ENCODE results near the gene VPS37D. TPM values are rescaled to one million over a fixed set of nuclear protein-coding genes. Genes with fewer than 3 reads are reported as not detected.

The VPS37D gene
- total RNA-seq, 1 donor = 5.8 TPM

DNA sequence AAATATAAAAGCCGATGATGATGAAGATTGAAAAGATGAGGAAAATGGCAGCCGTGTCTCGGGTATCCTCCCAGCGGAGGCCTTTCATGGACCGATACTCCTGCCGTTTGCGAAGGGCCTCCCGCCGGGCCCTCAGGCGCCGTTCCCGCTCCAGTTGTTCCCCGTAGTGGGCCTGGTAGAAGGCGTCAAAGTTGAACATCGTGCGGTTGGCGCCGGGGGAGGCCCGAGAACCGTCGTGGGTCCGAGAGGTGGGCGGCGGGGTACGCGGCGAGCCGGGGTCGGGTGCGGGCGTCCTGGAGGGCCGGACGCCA lies 15.1 kb downstream of the VPS37D start:
- no peaks in the 10 kb centered on the region for H3K27me3 ChIP-seq (ENCODE audit: insufficient read depth, low read length)
- peak overlapping the region; percentile 81 for H3K4me2 ChIP-seq (ENCODE audit: insufficient read depth, low read length)
- peaks cover 80% of the 10 kb centered on the region for H3K79me2 ChIP-seq (ENCODE audit: insufficient read depth, low read length)
- H2AFZ ChIP-seq (ENCODE audit: low read length) = peak overlapping the region; percentile 95
- peak overlapping the region; percentile 96 for H3K4me3 ChIP-seq (ENCODE audit: insufficient read depth, low read length)
- DNase-seq (ENCODE audit: insufficient read length, low spot score, missing footprints) = no peak
- TF ChIP-seq CTCF (IDR thresholded peaks at IDR 0.05; ENCODE audit: extremely low read depth, low read depth, low read length) = no peak
- no peaks in the 10 kb centered on the region for H3K9me3 ChIP-seq (ENCODE audit: low read depth, low read length)
- peaks cover 23% of the 10 kb centered on the region for H3K36me3 ChIP-seq (ENCODE audit: insufficient read depth, low read length)
- peaks cover 25% of the 10 kb centered on the region for H4K20me1 ChIP-seq (ENCODE audit: insufficient read depth, low read length)
- H3K4me1 ChIP-seq (ENCODE audit: insufficient read depth, low read length) = peaks cover 26% of the 10 kb centered on the region
- H3K27ac ChIP-seq (ENCODE audit: low read depth, low read length) = peak overlapping the region; percentile 93

GRCh38 chr7:73683056-73683787 lies 15.6 kb downstream of the VPS37D start, which contains the start of the genes BUD23 and DNAJC30:
TSS of gene BUD23 (plus strand) at chr7:73683597. CDS start at chr7:73683626, 29 bp downstream.
TSS of gene DNAJC30 (minus strand) at chr7:73683453. CDS start at chr7:73683423, 30 bp downstream.
- H3K27ac ChIP-seq (ENCODE audit: low read depth, low read length) = peak within 1 kb of the TSS; percentile 93
- peaks cover 26% of the 10 kb centered on the region for H3K4me1 ChIP-seq (ENCODE audit: insufficient read depth, low read length)
- peaks cover 81% of the 10 kb centered on the region for H3K79me2 ChIP-seq (ENCODE audit: insufficient read depth, low read length)
- H3K4me2 ChIP-seq (ENCODE audit: insufficient read depth, low read length) = peak within 1 kb of the TSS; percentile 89
- peaks cover 25% of the 10 kb centered on the region for H4K20me1 ChIP-seq (ENCODE audit: insufficient read depth, low read length)
- H3K4me3 ChIP-seq (ENCODE audit: insufficient read depth, low read length) = peak within 1 kb of the TSS; percentile 96
- DNase-seq (ENCODE audit: insufficient read length, low spot score, missing footprints) = peak; percentile 99
- H3K36me3 ChIP-seq (ENCODE audit: insufficient read depth, low read length) = peaks cover 24% of the 10 kb centered on the region
- H2AFZ ChIP-seq (ENCODE audit: low read length) = peak within 1 kb of the TSS; percentile 95
- H3K9me3 ChIP-seq (ENCODE audit: low read depth, low read length) = no peaks in the 10 kb centered on the region
- no peaks in the 10 kb centered on the region for H3K27me3 ChIP-seq (ENCODE audit: insufficient read depth, low read length)
- TF ChIP-seq CTCF (IDR thresholded peaks at IDR 0.05; ENCODE audit: extremely low read depth, low read depth, low read length) = no peak

GRCh38 chr7:73683788-73684693 lies 16.4 kb downstream of the VPS37D start:
- Histone ChIP-seq H4K20me1 (ENCODE audit: insufficient read depth, low read length) (peaks cover 21% of the 10 kb centered on the region), H3K4me2 (ENCODE audit: insufficient read depth, low read length) (peak overlapping the region; percentile 89), H3K27me3 (ENCODE audit: insufficient read depth, low read length) (no peaks in the 10 kb centered on the region), H3K36me3 (ENCODE audit: insufficient read depth, low read length) (peaks cover 27% of the 10 kb centered on the region), H2AFZ (ENCODE audit: low read length) (peak overlapping the region; percentile 93), H3K27ac (ENCODE audit: low read depth, low read length) (peak overlapping the region; percentile 83), H3K9me3 (ENCODE audit: low read depth, low read length) (no peaks in the 10 kb centered on the region), H3K4me3 (ENCODE audit: insufficient read depth, low read length) (peak overlapping the region; percentile 96), H3K4me1 (ENCODE audit: insufficient read depth, low read length) (peaks cover 26% of the 10 kb centered on the region), H3K79me2 (ENCODE audit: insufficient read depth, low read length) (peaks cover 84% of the 10 kb centered on the region)
- DNase-seq (ENCODE audit: insufficient read length, low spot score, missing footprints) = peak; percentile 79
- no peak for TF ChIP-seq CTCF (IDR thresholded peaks at IDR 0.05; ENCODE audit: extremely low read depth, low read depth, low read length)

GRCh38 chr7:73685311-73685710 lies 17.7 kb downstream of the VPS37D start:
- peaks cover 77% of the 10 kb centered on the region for H3K79me2 ChIP-seq (ENCODE audit: insufficient read depth, low read length)
- H4K20me1 ChIP-seq (ENCODE audit: insufficient read depth, low read length) = peaks cover 17% of the 10 kb centered on the region
- H3K4me2 ChIP-seq (ENCODE audit: insufficient read depth, low read length) = no peak overlapping the region
- H3K4me1 ChIP-seq (ENCODE audit: insufficient read depth, low read length) = peaks cover 26% of the 10 kb centered on the region
- no peak overlapping the region for H3K27ac ChIP-seq (ENCODE audit: low read depth, low read length)
- TF ChIP-seq CTCF (IDR thresholded peaks at IDR 0.05; ENCODE audit: extremely low read depth, low read depth, low read length) = no peak
- no peaks in the 10 kb centered on the region for H3K9me3 ChIP-seq (ENCODE audit: low read depth, low read length)
- DNase-seq (ENCODE audit: insufficient read length, low spot score, missing footprints) = no peak
- peaks cover 22% of the 10 kb centered on the region for H3K36me3 ChIP-seq (ENCODE audit: insufficient read depth, low read length)
- H2AFZ ChIP-seq (ENCODE audit: low read length) = no peak overlapping the region
- no peak overlapping the region for H3K4me3 ChIP-seq (ENCODE audit: insufficient read depth, low read length)
- H3K27me3 ChIP-seq (ENCODE audit: insufficient read depth, low read length) = no peaks in the 10 kb centered on the region

All from osteoblast (primary cell).